NT2/D1 (cell line): ENCODE measurements around the gene CFAP97D1.

Experiments
- SUZ12 ChIP-seq: IDR thresholded peaks from 2 replicates; pipeline ENCODE4 v1.6.1; 2011; ENCODE audit not compliant: insufficient read length, insufficient read depth; ENCODE audit errors: extremely low read depth
- YY1 ChIP-seq: IDR thresholded peaks from 2 replicates; pipeline ENCODE4 v1.6.1; 2011; ENCODE audit not compliant: insufficient read length, insufficient read depth
- ZNF274 ChIP-seq: IDR thresholded peaks from 2 replicates; pipeline ENCODE4 v1.6.1; 2011; ENCODE audit warnings: mild to moderate bottlenecking, low read depth, low read length

- TF ChIP-seq SUZ12: no peak
- no peak for TF ChIP-seq YY1
- no peak for TF ChIP-seq ZNF274
These were observed 45.3 kb downstream of the CFAP97D1 start for GRCh38 chr17:43825567-43825966.
